H9 (cell line): Measurements from ENCODE around the gene ARHGAP26. TPM values are rescaled to one million over a fixed set of nuclear protein-coding genes. Genes with fewer than 3 reads are reported as not detected.

Source experiments
- DNase-seq: peaks from one replicate; pipeline ENCODE4 v3.0.0-alpha.2; 2017
- H2AFZ ChIP-seq: one replicate; pipeline ENCODE4 v1.6.1; 2013; ENCODE audit warnings: mild to moderate bottlenecking, low read length, control low read depth, moderate library complexity
- H2AK5ac ChIP-seq: 2 replicates; pipeline ENCODE4 v1.6.1; 2013; ENCODE audit warnings: low read length, control low read depth, mixed read lengths; ENCODE audit not compliant: insufficient read length
- H2BK120ac ChIP-seq: one replicate; pipeline ENCODE4 v1.6.1; 2013; ENCODE audit warnings: low read depth, mild to moderate bottlenecking, low read length, control low read depth, inconsistent platforms; ENCODE audit not compliant: poor library complexity, severe bottlenecking
- H2BK12ac ChIP-seq: 2 replicates; pipeline ENCODE4 v1.6.1; 2013; ENCODE audit warnings: low read length, control low read depth, mixed read lengths, low read depth; ENCODE audit not compliant: insufficient read length
- H2BK15ac ChIP-seq: 2 replicates; pipeline ENCODE4 v1.6.1; 2013; ENCODE audit warnings: low read depth, low read length, control low read depth
- H2BK20ac ChIP-seq: one replicate; pipeline ENCODE4 v1.6.1; 2013; ENCODE audit warnings: low read depth, mild to moderate bottlenecking, low read length, control low read depth, inconsistent platforms; ENCODE audit not compliant: poor library complexity, severe bottlenecking
- H2BK5ac ChIP-seq: 2 replicates; pipeline ENCODE4 v1.6.1; 2013; ENCODE audit warnings: low read length, control low read depth, mixed read lengths; ENCODE audit not compliant: insufficient read length
- H3K14ac ChIP-seq: 2 replicates; pipeline ENCODE4 v1.6.1; 2013; ENCODE audit warnings: low read length, control low read depth; ENCODE audit not compliant: insufficient read depth
- H3K18ac ChIP-seq: 2 replicates; pipeline ENCODE4 v1.6.1; 2013; ENCODE audit warnings: low read depth, mild to moderate bottlenecking, mixed read lengths, low read length, control low read depth; ENCODE audit not compliant: insufficient read length
- H3K23ac ChIP-seq: 2 replicates; pipeline ENCODE4 v1.6.1; 2013; ENCODE audit warnings: low read length, control low read depth, mixed read lengths, low read depth; ENCODE audit not compliant: insufficient read length
- H3K23me2 ChIP-seq: 2 replicates; pipeline ENCODE4 v1.6.1; 2013; ENCODE audit warnings: low read depth, mild to moderate bottlenecking, mixed read lengths, low read length, control low read depth; ENCODE audit not compliant: insufficient read length, poor library complexity, severe bottlenecking
- H3K27ac ChIP-seq: 2 replicates; pipeline ENCODE4 v1.5.1; 2013; ENCODE audit warnings: low read length, control low read depth, mixed read lengths, low read depth; ENCODE audit not compliant: insufficient read length
- H3K27me3 ChIP-seq: 2 replicates; pipeline ENCODE4 v1.6.1; 2013; ENCODE audit warnings: low read length, control low read depth, inconsistent platforms; ENCODE audit not compliant: insufficient read depth
- H3K4ac ChIP-seq: 2 replicates; pipeline ENCODE4 v1.6.1; 2013; ENCODE audit warnings: low read depth, mild to moderate bottlenecking, control low read depth, inconsistent platforms, low read length, moderate library complexity
- H3K4me1 ChIP-seq: 2 replicates; pipeline ENCODE4 v1.6.1; 2013; ENCODE audit warnings: low read length, control low read depth, inconsistent platforms; ENCODE audit not compliant: insufficient read depth
- H3K4me2 ChIP-seq: 2 replicates; pipeline ENCODE4 v1.6.1; 2013; ENCODE audit warnings: low read length, control low read depth, mixed read lengths; ENCODE audit not compliant: insufficient read length, insufficient read depth
- H3K56ac ChIP-seq: 2 replicates; pipeline ENCODE4 v1.6.1; 2013; ENCODE audit warnings: low read depth, mild to moderate bottlenecking, mixed read lengths, low read length, control low read depth; ENCODE audit not compliant: insufficient read length
- H3K79me1 ChIP-seq: 2 replicates; pipeline ENCODE4 v1.6.1; 2013; ENCODE audit warnings: low read depth, mild to moderate bottlenecking, moderate library complexity, low read length, control low read depth, inconsistent platforms; ENCODE audit not compliant: insufficient read depth, poor library complexity, severe bottlenecking
- H3K79me2 ChIP-seq: 2 replicates; pipeline ENCODE4 v1.6.1; 2013; ENCODE audit warnings: low read length, control low read depth, inconsistent platforms; ENCODE audit not compliant: insufficient read depth
- H3K9ac ChIP-seq: 2 replicates; pipeline ENCODE4 v1.6.1; 2013; ENCODE audit warnings: low read length, control low read depth, mixed read lengths; ENCODE audit not compliant: insufficient read length; ENCODE audit errors: extremely low read depth
- H3K9me3 ChIP-seq: one replicate; pipeline ENCODE4 v1.6.1; 2013; ENCODE audit warnings: low read depth, low read length, inconsistent platforms; ENCODE audit not compliant: control insufficient read depth
- H3T11ph ChIP-seq: one replicate; pipeline ENCODE4 v1.6.1; 2013; ENCODE audit warnings: mild to moderate bottlenecking, low read length, control low read depth, inconsistent platforms
- H4K20me1 ChIP-seq: one replicate; pipeline ENCODE4 v1.6.1; 2013; ENCODE audit not compliant: control insufficient read depth, insufficient read length, insufficient read depth
- H4K5ac ChIP-seq: 2 replicates; pipeline ENCODE4 v1.6.1; 2013; ENCODE audit warnings: low read depth, mild to moderate bottlenecking, mixed read lengths, low read length, control low read depth; ENCODE audit not compliant: insufficient read length
- H4K8ac ChIP-seq: replicated peaks from 2 replicates; pipeline ENCODE4 v1.6.1; 2013; ENCODE audit warnings: low read length, control low read depth, mixed read lengths, low read depth; ENCODE audit not compliant: insufficient read length
- H4K91ac ChIP-seq: 2 replicates; pipeline ENCODE4 v1.6.1; 2013; ENCODE audit warnings: low read depth, mild to moderate bottlenecking, moderate library complexity, mixed read lengths, low read length, control low read depth; ENCODE audit not compliant: insufficient read length
- H3K27ac Mint-ChIP-seq, 3 experiments: 2 replicates in 2 of 3; 3 replicates in 1 of 3; pipeline ENCODE4 v1.8.0; 2020 to 2021; ENCODE audit warnings: mixed read lengths in 3 of 3, mild to moderate bottlenecking in 1 of 3, moderate library complexity in 1 of 3
- H3K27me3 Mint-ChIP-seq: 2 replicates; pipeline ENCODE4 v1.8.0; 2021; ENCODE audit warnings: low read depth, mild to moderate bottlenecking, moderate library complexity, mixed read lengths
- H3K36me3 Mint-ChIP-seq, 3 experiments: 2 replicates in 2 of 3; 3 replicates in 1 of 3; pipeline ENCODE4 v1.8.0; 2020 to 2021; ENCODE audit warnings: low read depth in 3 of 3, mixed read lengths in 3 of 3; ENCODE audit not compliant: insufficient read depth in 1 of 3
- H3K4me1 Mint-ChIP-seq, 2 experiments: 2 replicates each; pipeline ENCODE4 v1.8.0; 2020; ENCODE audit warnings: mixed read lengths in 2 of 2
- H3K4me3 Mint-ChIP-seq, 2 experiments: 2 replicates in 1 of 2; 3 replicates in 1 of 2; pipeline ENCODE4 v1.8.0; 2020 to 2021; ENCODE audit warnings: mild to moderate bottlenecking in 2 of 2, mixed read lengths in 2 of 2, moderate library complexity in 1 of 2
- H3K9me3 Mint-ChIP-seq, 2 experiments: 2 replicates in 1 of 2; 3 replicates in 1 of 2; pipeline ENCODE4 v1.8.0; 2020; ENCODE audit warnings: mild to moderate bottlenecking in 2 of 2, mixed read lengths in 2 of 2, moderate library complexity in 1 of 2
- CTCF ChIP-seq: fragments of 200-600 bp; sonication (generic); conservative IDR thresholded peaks from 3 replicates; pipeline ENCODE4 v1.8.0; 2021; ENCODE audit warnings: antibody characterized with exemption, mild to moderate bottlenecking
- WGBS: extraction: QIAGEN DNeasy Blood & Tissue Kit; methylation state at CpG from one replicate; pipeline ENCODE4 v1.1.7; 2013; ENCODE audit warnings: missing lambda C conversion rate, low lambda C conversion rate, mixed read lengths; ENCODE audit not compliant: insufficient read length; ENCODE audit errors: extremely low coverage; 5-methylcytosine and 5-hydroxymethylcytosine counted together
- total RNA-seq: library from RNA; stranded (reverse); gene quantifications from 2 replicates; pipeline ENCODE4 v1.2.1, GENCODE V29; 2021

The ARHGAP26 gene
- total RNA-seq, 1 experiment from 2014 or later = 13.8 TPM

GRCh38 chr5:143057580-143057999 lies 287.4 kb downstream of the ARHGAP26 start:
- H3K9me3 ChIP-seq = no peaks in the 10 kb centered on the region
- no peak overlapping the region for H2BK15ac ChIP-seq
- H3K56ac ChIP-seq = no peak overlapping the region
- Mint-ChIP-seq H3K4me3 (no peak overlapping the region), H3K4me1 (peaks cover 5 to 19% of the 10 kb centered on the region in 2 experiments), H3K27ac (no peak overlapping the region; a peak in 1 of 7 replicates), H3K36me3 (peaks cover 7 to 18% (median 14%) of the 10 kb centered on the region in 3 experiments; a peak in 5 of 7 replicates), H3K9me3 (no peaks in the 10 kb centered on the region), H3K27me3 (no peaks in the 10 kb centered on the region)
- no CpG with 5 or more reads among the region's 3 CpGs for WGBS
- TF ChIP-seq CTCF = no peak
- no peak overlapping the region for H3K27ac ChIP-seq
- no peak overlapping the region for H2BK20ac ChIP-seq
- DNase-seq = no peak
- H3K23me2 ChIP-seq = no peaks in the 10 kb centered on the region
- H3K9ac ChIP-seq = no peak overlapping the region
- H3T11ph ChIP-seq = no peak overlapping the region
- no peak overlapping the region for H4K91ac ChIP-seq
- H3K4me2 ChIP-seq = no peak overlapping the region
- H4K20me1 ChIP-seq = no peaks in the 10 kb centered on the region
- H3K79me1 ChIP-seq = no peaks in the 10 kb centered on the region
- no peak overlapping the region for H3K4ac ChIP-seq
- H3K4me1 ChIP-seq = peaks cover under 1% of the 10 kb centered on the region; the same call in 1 of the 2 replicates
- no peak overlapping the region for H3K14ac ChIP-seq
- H2BK12ac ChIP-seq = no peak overlapping the region
- H2BK5ac ChIP-seq = no peak overlapping the region
- no peak overlapping the region for H3K18ac ChIP-seq
- H2AFZ ChIP-seq = no peak overlapping the region
- no peak overlapping the region for H4K5ac ChIP-seq
- H2BK120ac ChIP-seq = no peak overlapping the region
- no peaks in the 10 kb centered on the region for H3K79me2 ChIP-seq
- no peak overlapping the region for H2AK5ac ChIP-seq
- no peak overlapping the region for H4K8ac ChIP-seq
- H3K27me3 ChIP-seq = no peaks in the 10 kb centered on the region
- H3K23ac ChIP-seq = no peak overlapping the region
